Esophagus squamous epithelium (tissue), 5 donors: ENCODE measurements around the gene SLC6A3. TPM values are rescaled to one million over a fixed set of nuclear protein-coding genes. Genes with fewer than 3 reads are reported as not detected.

Experiments
- DNase-seq: peaks from one replicate; lab custom pipeline; 2025; lab: John Stamatoyannopoulos, UW
- H3K27ac ChIP-seq, 4 donors: fragments of 200-600 bp; sonication (generic); one replicate each; pipeline ENCODE4 v1.5.1; 2016 to 2019; ENCODE audit warnings: mild to moderate bottlenecking in 1 of 4
- H3K27me3 ChIP-seq, 4 donors: fragments of 200-600 bp; sonication (generic); 1 replicate in 3 of 4; 2 replicates in 1 of 4; pipeline versions ENCODE4 v1.5.1 to v1.6.0; 2017 to 2021; ENCODE audit warnings: antibody characterized with exemption in 1 of 4
- H3K36me3 ChIP-seq, 3 donors: fragments of 200-600 bp; sonication (generic); one replicate each; pipeline ENCODE4 v1.5.1; 2016 to 2019
- H3K4me1 ChIP-seq, 3 donors: fragments of 200-600 bp; sonication (generic); one replicate each; pipeline ENCODE4 v1.5.1; 2017 to 2019
- H3K4me3 ChIP-seq, 4 donors: fragments of 200-600 bp; sonication (generic); 1 replicate in 3 of 4; 2 replicates in 1 of 4; pipeline ENCODE4 v1.5.1; 2016 to 2019; ENCODE audit warnings: mild to moderate bottlenecking in 2 of 4, moderate library complexity in 1 of 4
- H3K9me3 ChIP-seq, 3 donors: fragments of 200-600 bp; sonication (generic); one replicate each; pipeline ENCODE4 v1.5.1; 2016 to 2019
- POLR2A ChIP-seq, 4 donors: fragments of 450-650 bp; IDR thresholded peaks; one replicate each; pipeline ENCODE4 v1.6.1; 2017; ENCODE audit warnings: antibody characterized with exemption in 4 of 4, mild to moderate bottlenecking in 4 of 4, moderate library complexity in 3 of 4
- WGBS, 2 donors: methylation state at CpG; one replicate each; pipeline ENCODE4 v1.1.5; 2018; 5-methylcytosine and 5-hydroxymethylcytosine counted together
- intact Hi-C: fragments of 100-400 bp; cut with DNase I; formaldehyde crosslinking; loops from one replicate; pipeline ENCODE4 v1.15.0; 2022
- total RNA-seq, 4 donors: library from RNA; depleted of rRNA; stranded (reverse); fragments of >200 nt; gene quantifications; one replicate each; pipeline ENCODE4 v1.1.0, GENCODE V29; 2016
- TF ChIP-seq, protein P1 (sequence below), 6 experiments: fragments of 450-650 bp in 4 of 6; fragments of 200-600 bp in 2 of 6; sonication (generic) in 2 of 6; IDR thresholded peaks; one replicate each; pipeline ENCODE4 v1.5.1; 2016 to 2019; ENCODE audit warnings: antibody characterized with exemption in 6 of 6, mild to moderate bottlenecking in 4 of 6, moderate library complexity in 4 of 6
- donor health status: DM: yes; HTN: yes; CAD: no.

Gene SLC6A3
- total RNA-seq, 4 donors from 2014 or later = 0.19 TPM; not detected in 3

DNA sequence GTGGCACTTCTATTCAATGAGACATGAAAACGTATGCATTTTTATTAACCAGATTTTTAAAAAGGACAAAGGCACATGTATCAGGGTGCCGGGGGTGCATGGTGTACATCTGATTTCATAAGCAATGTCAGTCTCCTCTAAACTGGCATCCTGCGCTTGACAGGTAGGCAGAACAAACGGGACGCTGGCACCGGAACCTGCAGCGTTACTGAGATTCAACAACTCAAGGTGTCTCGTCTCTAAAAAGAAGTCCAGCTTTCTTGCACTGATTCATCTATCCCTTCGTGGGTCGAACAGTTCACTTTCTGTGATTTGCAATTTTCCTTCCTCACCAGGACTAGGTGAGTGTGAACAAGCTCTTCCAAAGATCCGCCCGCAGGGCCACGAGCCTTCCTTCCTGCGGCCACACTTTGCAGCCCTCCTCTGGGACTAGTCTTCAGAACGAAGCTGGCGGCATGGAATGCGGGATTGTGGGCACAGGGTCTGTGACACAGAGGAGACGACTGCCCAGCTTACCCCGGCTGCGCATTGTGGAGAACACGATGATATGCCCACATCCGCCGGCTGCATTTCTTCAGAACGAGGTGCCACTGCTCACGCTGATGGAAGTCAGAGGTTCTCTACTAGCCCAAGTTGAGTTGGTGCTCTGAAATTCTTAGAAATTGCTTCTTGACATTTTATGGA, 7.2 kb downstream of the SLC6A3 start:
- Histone ChIP-seq H3K27me3 (peaks cover 0 to 65% (median 5%) of the 10 kb centered on the region in 4 donors), H3K4me3 (no peak overlapping the region), H3K27ac (no peak overlapping the region), H3K9me3 (no peaks in the 10 kb centered on the region), H3K36me3 (no peaks in the 10 kb centered on the region), H3K4me1 (no peaks in the 10 kb centered on the region)
- DNase-seq = no peak
- WGBS, 2 donors = 71 to 82% methylated on average over 15 to 17 of the region's 25 CpGs
- intact Hi-C loops = no loop called here
- TF ChIP-seq, protein P1, sequence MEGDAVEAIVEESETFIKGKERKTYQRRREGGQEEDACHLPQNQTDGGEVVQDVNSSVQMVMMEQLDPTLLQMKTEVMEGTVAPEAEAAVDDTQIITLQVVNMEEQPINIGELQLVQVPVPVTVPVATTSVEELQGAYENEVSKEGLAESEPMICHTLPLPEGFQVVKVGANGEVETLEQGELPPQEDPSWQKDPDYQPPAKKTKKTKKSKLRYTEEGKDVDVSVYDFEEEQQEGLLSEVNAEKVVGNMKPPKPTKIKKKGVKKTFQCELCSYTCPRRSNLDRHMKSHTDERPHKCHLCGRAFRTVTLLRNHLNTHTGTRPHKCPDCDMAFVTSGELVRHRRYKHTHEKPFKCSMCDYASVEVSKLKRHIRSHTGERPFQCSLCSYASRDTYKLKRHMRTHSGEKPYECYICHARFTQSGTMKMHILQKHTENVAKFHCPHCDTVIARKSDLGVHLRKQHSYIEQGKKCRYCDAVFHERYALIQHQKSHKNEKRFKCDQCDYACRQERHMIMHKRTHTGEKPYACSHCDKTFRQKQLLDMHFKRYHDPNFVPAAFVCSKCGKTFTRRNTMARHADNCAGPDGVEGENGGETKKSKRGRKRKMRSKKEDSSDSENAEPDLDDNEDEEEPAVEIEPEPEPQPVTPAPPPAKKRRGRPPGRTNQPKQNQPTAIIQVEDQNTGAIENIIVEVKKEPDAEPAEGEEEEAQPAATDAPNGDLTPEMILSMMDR (IDR thresholded peaks at IDR 0.05) = no peak
- no peak for TF ChIP-seq POLR2A (IDR thresholded peaks at IDR 0.05)

DNA sequence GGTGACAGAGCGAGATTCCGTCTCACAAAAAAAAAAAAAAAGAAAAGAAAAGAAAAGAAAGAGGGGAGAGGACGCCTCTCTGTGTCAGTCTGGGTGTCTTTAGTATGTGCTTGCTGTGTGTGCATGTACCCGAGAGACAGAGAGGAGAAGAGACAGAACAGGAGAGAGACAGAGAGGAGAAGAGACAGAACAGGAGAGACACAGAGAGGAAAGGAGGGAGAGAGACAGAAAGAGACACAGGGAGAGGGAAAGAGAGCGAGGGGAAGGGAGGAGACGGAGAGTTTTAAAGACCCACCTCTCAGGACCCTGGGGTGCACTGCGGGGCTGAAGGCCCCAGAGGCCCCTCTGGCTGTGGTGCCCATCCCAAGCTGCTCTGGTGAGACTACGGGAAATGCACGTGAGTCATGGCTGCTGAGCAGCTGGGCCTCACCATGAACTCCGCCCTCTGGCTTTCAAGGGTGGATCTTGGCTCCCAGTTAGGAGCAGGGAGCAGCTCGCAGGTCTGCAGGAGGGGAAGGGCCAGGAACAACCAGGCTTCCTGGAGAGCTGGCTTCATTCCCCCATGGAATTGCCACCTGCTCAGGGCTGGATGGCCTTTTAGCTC, 7.9 kb downstream of the SLC6A3 start:
- H3K9me3 ChIP-seq = no peaks in the 10 kb centered on the region
- H3K27ac ChIP-seq = no peak overlapping the region
- WGBS, 2 donors = 47 to 52% methylated on average over 9 to 11 of the region's 11 CpGs
- H3K4me3 ChIP-seq = no peak overlapping the region
- H3K27me3 ChIP-seq = peaks cover 0 to 58% (median under 1%) of the 10 kb centered on the region in 4 donors
- DNase-seq = no peak
- TF ChIP-seq, protein P1 (IDR thresholded peaks at IDR 0.05) = no peak
- TF ChIP-seq POLR2A (IDR thresholded peaks at IDR 0.05) = no peak
- no peaks in the 10 kb centered on the region for H3K36me3 ChIP-seq
- intact Hi-C loops = no loop called here
- no peaks in the 10 kb centered on the region for H3K4me1 ChIP-seq

DNA sequence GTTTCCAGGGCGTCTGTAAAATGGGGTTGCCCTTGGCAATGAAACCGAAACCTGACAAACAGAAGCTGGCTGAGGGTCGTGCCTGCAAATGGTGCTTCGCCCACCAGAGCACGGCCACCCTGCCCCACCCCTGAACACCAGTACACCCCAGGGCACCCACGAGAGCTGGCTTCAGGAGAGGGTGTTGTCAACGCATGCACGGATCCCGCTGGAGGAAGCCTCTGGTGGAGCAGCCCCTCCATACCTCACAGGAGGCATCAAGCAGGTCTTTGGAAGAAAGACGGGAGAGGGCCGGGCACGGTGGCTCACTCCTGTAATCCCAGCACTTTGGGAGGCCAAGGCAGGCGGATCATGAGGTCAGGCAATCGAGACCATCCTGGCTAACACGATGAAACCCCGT, 8.6 kb downstream of the SLC6A3 start:
- 81 to 100% methylated on average over 3 to 5 of the region's 16 CpGs for WGBS, 2 donors
- intact Hi-C loops = no loop called here

DNA sequence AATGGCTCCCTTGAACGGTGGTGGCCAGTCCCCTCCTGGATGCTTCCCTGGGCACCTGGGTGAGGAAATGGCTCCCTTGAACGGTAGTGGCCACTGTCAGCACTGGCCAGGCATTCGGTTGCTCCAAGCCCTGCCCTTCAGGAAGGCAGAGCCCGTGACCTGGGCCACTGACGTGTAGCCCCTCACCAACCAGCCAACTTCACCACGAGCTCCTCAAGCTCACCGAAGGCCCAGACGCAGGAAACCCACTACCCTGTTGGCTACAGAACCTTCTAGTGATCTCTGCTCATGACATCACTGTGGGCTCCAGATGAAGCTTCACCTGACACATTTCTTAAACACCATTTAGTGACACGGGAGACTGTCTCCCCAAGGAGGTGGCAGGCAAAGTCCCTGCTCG, 9.2 kb downstream of the SLC6A3 start:
- Histone ChIP-seq H3K9me3 (peaks cover 0 to 2% (median 0%) of the 10 kb centered on the region in 3 donors), H3K27me3 (peaks cover 0 to 45% (median 0%) of the 10 kb centered on the region in 4 donors), H3K4me1 (no peaks in the 10 kb centered on the region), H3K4me3 (no peak overlapping the region), H3K36me3 (no peaks in the 10 kb centered on the region), H3K27ac (no peak overlapping the region)
- no peak for TF ChIP-seq POLR2A (IDR thresholded peaks at IDR 0.05)
- TF ChIP-seq, protein P1 (IDR thresholded peaks at IDR 0.05) = no peak
- intact Hi-C loops = no loop called here
- 61 to 67% methylated on average over 2 of the region's 10 CpGs for WGBS, 2 donors
- DNase-seq = no peak

More for the DNA sequence above, 8.6 kb downstream of the SLC6A3 start:
- Histone ChIP-seq H3K9me3 (no peaks in the 10 kb centered on the region), H3K27me3 (peaks cover 0 to 52% (median 0%) of the 10 kb centered on the region in 4 donors), H3K27ac (no peak overlapping the region), H3K4me3 (no peak overlapping the region), H3K36me3 (no peaks in the 10 kb centered on the region), H3K4me1 (no peaks in the 10 kb centered on the region)
- no peak for DNase-seq
- TF ChIP-seq POLR2A (IDR thresholded peaks at IDR 0.05) = no peak
- TF ChIP-seq, protein P1 (IDR thresholded peaks at IDR 0.05) = no peak

DNA sequence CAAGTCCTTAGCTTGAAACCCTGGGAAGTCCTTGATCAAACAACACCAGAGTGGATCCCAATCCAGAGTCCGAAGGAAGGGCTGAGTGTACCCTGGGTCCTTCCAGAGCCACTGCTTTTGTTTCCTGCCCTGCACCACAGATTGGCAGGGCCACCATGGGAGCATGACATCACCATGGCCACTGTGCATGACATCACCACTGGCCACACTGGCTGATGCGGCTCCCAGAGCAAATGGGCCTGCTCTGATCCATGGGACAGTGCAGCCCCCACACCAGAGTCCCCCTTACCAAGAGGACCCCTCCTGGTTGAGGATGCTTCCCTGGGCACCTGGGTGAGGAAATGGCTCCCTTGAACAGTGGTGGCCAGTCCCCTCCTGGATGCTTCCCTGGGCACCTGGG, 9.9 kb downstream of the SLC6A3 start:
- Histone ChIP-seq H3K36me3 (no peaks in the 10 kb centered on the region), H3K9me3 (peaks cover 0 to 5% (median 0%) of the 10 kb centered on the region in 3 donors), H3K27ac (no peak overlapping the region), H3K4me1 (no peaks in the 10 kb centered on the region), H3K27me3 (peaks cover 0 to 39% (median 0%) of the 10 kb centered on the region in 4 donors), H3K4me3 (no peak overlapping the region)
- TF ChIP-seq, protein P1 (IDR thresholded peaks at IDR 0.05) = no peak
- TF ChIP-seq POLR2A (IDR thresholded peaks at IDR 0.05) = no peak
- DNase-seq = no peak
- 94 to 100% methylated on average over 1 to 2 of the region's 2 CpGs for WGBS, 2 donors
- intact Hi-C loops = no loop called here
